Effector memory CD4-positive, alpha-beta T cell (primary cell): ENCODE results near the gene GNA14.
A peak's percentile ranks its signal among the peaks of the same experiment; 100 is the strongest.

Experiments used
- DNase-seq, 3 donors: peaks; one replicate each; pipeline ENCODE4 v3.0.0-alpha.2; 2020
- H3K27ac ChIP-seq: 2 replicates; pipeline ENCODE4 v1.7.0; 2013; ENCODE audit warnings: mild to moderate bottlenecking, low read length, moderate library complexity; ENCODE audit not compliant: insufficient read depth, poor library complexity, severe bottlenecking
- H3K27me3 ChIP-seq: replicated peaks from 2 replicates; pipeline ENCODE4 v1.7.0; 2013; ENCODE audit warnings: mild to moderate bottlenecking, low read length; ENCODE audit not compliant: insufficient read depth, control insufficient read depth, poor library complexity, severe bottlenecking
- H3K36me3 ChIP-seq: 2 replicates; pipeline ENCODE4 v1.7.0; 2013; ENCODE audit warnings: mild to moderate bottlenecking, low read length, moderate library complexity; ENCODE audit not compliant: control insufficient read depth, insufficient read depth
- H3K4me1 ChIP-seq: 2 replicates; pipeline ENCODE4 v1.7.0; 2013; ENCODE audit warnings: low read length, mild to moderate bottlenecking; ENCODE audit not compliant: control insufficient read depth, insufficient read depth, poor library complexity, severe bottlenecking
- H3K4me3 ChIP-seq: 2 replicates; pipeline ENCODE4 v1.7.0; 2013; ENCODE audit warnings: low read length, low read depth, mild to moderate bottlenecking; ENCODE audit not compliant: insufficient read depth, poor library complexity, severe bottlenecking
- H3K9me3 ChIP-seq: 2 replicates; pipeline ENCODE4 v1.7.0; 2013; ENCODE audit warnings: mild to moderate bottlenecking, low read length, moderate library complexity; ENCODE audit not compliant: control insufficient read depth

The GNA14 gene

GRCh38 chr9:77486463-77486862 lies 161.7 kb downstream of the GNA14 start:
- H3K36me3 ChIP-seq = no peaks in the 10 kb centered on the region

GRCh38 chr9:77475641-77476473 lies 172.3 kb downstream of the GNA14 start:
- Histone ChIP-seq H3K27me3 (no peaks in the 10 kb centered on the region), H3K36me3 (no peaks in the 10 kb centered on the region), H3K27ac (peak overlapping the region; percentile 46), H3K4me1 (peaks cover 10% of the 10 kb centered on the region), H3K9me3 (no peaks in the 10 kb centered on the region), H3K4me3 (no peak overlapping the region)
- DNase-seq = peak in 1 of 3 donors; percentile 4

More at GRCh38 chr9:77486463-77486862, 161.7 kb downstream of the GNA14 start:
- no peaks in the 10 kb centered on the region for H3K4me1 ChIP-seq
- no peak overlapping the region for H3K4me3 ChIP-seq
- no peak overlapping the region for H3K27ac ChIP-seq
- no peaks in the 10 kb centered on the region for H3K27me3 ChIP-seq
- H3K9me3 ChIP-seq = no peaks in the 10 kb centered on the region
- DNase-seq = no peak

- no peaks in the 10 kb centered on the region for H3K36me3 ChIP-seq
- peaks cover 10% of the 10 kb centered on the region for H3K4me1 ChIP-seq
- H3K4me3 ChIP-seq = no peak overlapping the region
- no peaks in the 10 kb centered on the region for H3K9me3 ChIP-seq
- H3K27ac ChIP-seq = no peak overlapping the region
- DNase-seq = no peak
- H3K27me3 ChIP-seq = no peaks in the 10 kb centered on the region
These were observed 173.2 kb downstream of the GNA14 start for GRCh38 chr9:77474936-77475335.

DNA sequence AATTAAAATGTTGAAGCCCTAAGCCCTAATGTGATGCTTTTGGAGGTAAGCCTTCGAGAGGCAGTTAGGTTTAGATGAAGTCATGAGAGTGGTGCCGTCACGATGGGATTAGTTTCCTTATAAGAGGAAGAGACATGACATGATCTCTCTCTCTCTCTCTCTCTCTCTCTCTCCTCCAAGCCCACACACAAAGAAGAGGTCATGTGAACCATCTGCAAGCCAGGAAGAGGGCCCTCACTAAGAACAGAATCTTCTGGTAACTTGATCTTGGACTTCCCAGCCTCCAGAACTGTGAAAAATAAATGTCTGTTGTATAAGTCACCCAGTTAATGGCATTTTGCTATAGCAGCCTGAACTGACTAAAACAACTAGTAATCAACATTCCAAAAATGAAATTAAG lies 175.5 kb downstream of the GNA14 start:
- Histone ChIP-seq H3K36me3 (no peaks in the 10 kb centered on the region), H3K4me3 (no peak overlapping the region), H3K9me3 (no peaks in the 10 kb centered on the region), H3K4me1 (peaks cover 10% of the 10 kb centered on the region), H3K27me3 (no peaks in the 10 kb centered on the region), H3K27ac (no peak overlapping the region)
- DNase-seq = no peak

GRCh38 chr9:77471572-77471971 lies 176.6 kb downstream of the GNA14 start:
- DNase-seq = no peak
- no peaks in the 10 kb centered on the region for H3K9me3 ChIP-seq
- no peaks in the 10 kb centered on the region for H3K27me3 ChIP-seq
- peaks cover 7% of the 10 kb centered on the region for H3K4me1 ChIP-seq
- H3K36me3 ChIP-seq = no peaks in the 10 kb centered on the region
- H3K27ac ChIP-seq = no peak overlapping the region
- no peak overlapping the region for H3K4me3 ChIP-seq

DNA sequence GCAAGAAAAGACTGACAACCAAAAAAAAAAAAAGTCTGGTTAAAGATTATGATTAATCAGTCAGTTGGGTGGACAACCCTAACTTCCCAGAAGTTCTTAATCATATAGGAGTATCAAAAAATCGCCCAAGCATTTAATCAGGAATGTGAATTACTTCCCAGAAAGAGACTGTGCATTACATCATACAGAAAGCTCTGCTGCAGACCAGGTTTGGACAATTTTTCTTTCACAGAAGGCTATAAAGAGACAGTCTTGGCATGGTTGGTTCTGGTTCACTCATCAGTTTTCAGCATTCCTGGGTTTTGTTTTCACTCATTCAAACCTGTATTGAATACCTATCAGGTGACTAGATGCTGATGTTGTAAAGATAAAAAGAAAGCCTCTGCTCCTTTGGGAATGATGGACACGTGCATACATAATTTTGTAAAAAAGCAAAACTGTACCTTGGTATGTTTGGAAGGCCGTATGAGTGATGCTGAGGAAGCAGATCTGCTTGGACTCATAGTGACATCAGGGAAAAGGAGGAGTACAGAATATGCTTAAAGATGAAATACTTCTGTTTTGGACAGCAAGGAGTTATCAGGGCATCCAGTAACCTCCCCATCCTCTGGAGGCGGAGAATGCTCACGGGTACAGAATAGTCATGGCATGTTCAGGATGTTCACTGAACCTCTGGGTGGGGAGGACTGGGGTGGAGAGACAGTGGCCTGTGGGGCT lies 178.4 kb downstream of the GNA14 start:
- H3K27me3 ChIP-seq = no peaks in the 10 kb centered on the region
- no peak overlapping the region for H3K27ac ChIP-seq
- no peaks in the 10 kb centered on the region for H3K36me3 ChIP-seq
- H3K9me3 ChIP-seq = no peaks in the 10 kb centered on the region
- no peaks in the 10 kb centered on the region for H3K4me1 ChIP-seq
- H3K4me3 ChIP-seq = no peak overlapping the region
- no peak for DNase-seq

- DNase-seq = no peak
- Histone ChIP-seq H3K4me3 (no peak overlapping the region), H3K27me3 (no peaks in the 10 kb centered on the region), H3K9me3 (no peaks in the 10 kb centered on the region), H3K4me1 (no peaks in the 10 kb centered on the region), H3K36me3 (no peaks in the 10 kb centered on the region), H3K27ac (no peak overlapping the region)
These were observed 183.5 kb downstream of the GNA14 start for GRCh38 chr9:77464661-77465060.

GRCh38 chr9:77463151-77463550 lies 185.0 kb downstream of the GNA14 start:
- Histone ChIP-seq H3K4me3 (no peak overlapping the region), H3K27ac (no peak overlapping the region), H3K36me3 (no peaks in the 10 kb centered on the region), H3K27me3 (no peaks in the 10 kb centered on the region), H3K9me3 (no peaks in the 10 kb centered on the region), H3K4me1 (no peaks in the 10 kb centered on the region)
- no peak for DNase-seq

DNA sequence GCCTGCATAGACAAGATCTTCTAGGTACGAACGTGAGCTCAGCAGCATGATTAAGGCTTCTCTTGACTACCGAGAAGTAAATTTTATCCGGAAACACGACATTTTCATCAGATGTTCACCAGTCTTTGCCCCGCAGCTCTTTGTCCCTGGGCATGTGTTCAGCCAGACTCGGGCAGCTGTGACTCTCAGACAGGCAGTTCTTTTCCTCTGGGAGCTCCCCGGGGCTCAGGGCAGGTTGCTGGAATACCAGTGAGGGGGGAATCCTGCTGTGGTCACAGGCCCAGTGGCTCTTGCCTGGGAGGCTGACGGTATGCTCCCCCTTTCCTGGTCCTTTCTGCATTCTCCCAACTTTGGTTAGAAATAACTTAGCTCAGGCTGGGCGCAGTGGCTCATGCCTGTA lies 186.1 kb downstream of the GNA14 start:
- Histone ChIP-seq H3K4me1 (no peaks in the 10 kb centered on the region), H3K9me3 (no peaks in the 10 kb centered on the region), H3K27ac (no peak overlapping the region), H3K4me3 (no peak overlapping the region), H3K36me3 (no peaks in the 10 kb centered on the region), H3K27me3 (no peaks in the 10 kb centered on the region)
- DNase-seq = no peak

DNA sequence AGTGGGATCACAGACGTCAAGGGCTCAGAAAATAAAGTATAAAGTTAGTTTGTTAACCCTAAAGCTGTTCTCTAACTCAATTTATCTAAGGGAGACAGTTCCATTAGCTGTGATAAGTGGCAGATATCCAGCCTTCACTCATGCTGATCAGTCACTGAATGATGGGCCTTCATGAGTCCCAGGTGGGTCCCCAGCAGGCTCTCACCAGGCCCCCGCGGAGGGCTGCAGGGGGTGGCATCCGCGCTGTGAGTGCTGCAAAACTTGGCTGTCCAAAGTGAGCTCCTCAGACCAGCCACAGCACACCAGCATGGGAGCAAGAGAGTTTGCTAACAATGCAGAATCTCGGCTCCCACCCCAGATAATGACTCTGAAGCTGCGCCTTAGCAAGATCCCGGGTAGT lies 187.2 kb downstream of the GNA14 start:
- no peaks in the 10 kb centered on the region for H3K9me3 ChIP-seq
- no peaks in the 10 kb centered on the region for H3K4me1 ChIP-seq
- no peak for DNase-seq
- no peaks in the 10 kb centered on the region for H3K27me3 ChIP-seq
- no peak overlapping the region for H3K4me3 ChIP-seq
- H3K27ac ChIP-seq = no peak overlapping the region
- H3K36me3 ChIP-seq = no peaks in the 10 kb centered on the region
